MCF 10A (cell line): Measurements from ENCODE around the gene RANGRF. TPM values are rescaled to one million over a fixed set of nuclear protein-coding genes. Genes with fewer than 3 reads are reported as not detected.

Experiments
- BruUV-seq: library from RNA; stranded (reverse); fragments of 400-500 nt; replicated peaks from 2 replicates; lab custom pipeline; 2021; lab: Mats Ljungman, UMichigan
- CTCF ChIA-PET: fragments of 300-600 bp; sonication (Branson Sonifier 250); formaldehyde crosslinking; extraction: SDS; loops from one replicate; lab custom pipeline; 2021; ENCODE audit warnings: antibody characterized with exemption, inconsistent platforms; lab: Yijun Ruan, JAX
- POLR2A ChIA-PET: fragments of 300-600, 350-650 bp; sonication (Branson Sonifier 250); formaldehyde crosslinking; extraction: SDS; loops from one replicate; lab custom pipeline; 2020; ENCODE audit warnings: antibody characterized with exemption, inconsistent platforms; lab: Yijun Ruan, JAX
- DNase-seq: peaks from one replicate; pipeline ENCODE4 v3.0.0-alpha.2; 2018; ENCODE audit not compliant: unreplicated experiment
- H3K27ac Mint-ChIP-seq: one replicate; pipeline ENCODE4 v1.8.0; 2022; ENCODE audit warnings: mild to moderate bottlenecking, low read depth, mixed read lengths; ENCODE audit not compliant: unreplicated experiment
- H3K27me3 Mint-ChIP-seq: one replicate; pipeline ENCODE4 v1.8.0; 2022; ENCODE audit warnings: mixed read lengths; ENCODE audit not compliant: insufficient read depth, unreplicated experiment
- H3K36me3 Mint-ChIP-seq: one replicate; pipeline ENCODE4 v1.8.0; 2022; ENCODE audit warnings: mild to moderate bottlenecking, moderate library complexity, mixed read lengths; ENCODE audit not compliant: insufficient read depth, unreplicated experiment
- H3K4me1 Mint-ChIP-seq: one replicate; pipeline ENCODE4 v1.8.0; 2022; ENCODE audit warnings: mixed read lengths; ENCODE audit not compliant: insufficient read depth, unreplicated experiment
- H3K4me3 Mint-ChIP-seq: one replicate; pipeline ENCODE4 v1.8.0; 2022; ENCODE audit warnings: mild to moderate bottlenecking, moderate library complexity, mixed read lengths; ENCODE audit not compliant: unreplicated experiment
- H3K9me3 Mint-ChIP-seq: one replicate; pipeline ENCODE4 v1.8.0; 2022; ENCODE audit warnings: mixed read lengths; ENCODE audit not compliant: unreplicated experiment
- intact Hi-C: fragments of 100-400 bp; cut with micrococcal nuclease; formaldehyde crosslinking; loops from 2 replicates; pipeline ENCODE4 v1.14.1; 2022
- total RNA-seq: library from RNA; stranded (reverse); gene quantifications from 2 replicates; pipeline ENCODE4 v1.2.3, GENCODE V29; 2022
- TF ChIP-seq, protein P1 (sequence below): fragments of 200-600 bp; IDR thresholded peaks from one replicate; pipeline ENCODE4 v1.8.0; 2022; ENCODE audit warnings: antibody characterized with exemption, mild to moderate bottlenecking; ENCODE audit not compliant: unreplicated experiment

The RANGRF gene
- total RNA-seq, 1 experiment from 2014 or later, result 38.6 TPM

DNA sequence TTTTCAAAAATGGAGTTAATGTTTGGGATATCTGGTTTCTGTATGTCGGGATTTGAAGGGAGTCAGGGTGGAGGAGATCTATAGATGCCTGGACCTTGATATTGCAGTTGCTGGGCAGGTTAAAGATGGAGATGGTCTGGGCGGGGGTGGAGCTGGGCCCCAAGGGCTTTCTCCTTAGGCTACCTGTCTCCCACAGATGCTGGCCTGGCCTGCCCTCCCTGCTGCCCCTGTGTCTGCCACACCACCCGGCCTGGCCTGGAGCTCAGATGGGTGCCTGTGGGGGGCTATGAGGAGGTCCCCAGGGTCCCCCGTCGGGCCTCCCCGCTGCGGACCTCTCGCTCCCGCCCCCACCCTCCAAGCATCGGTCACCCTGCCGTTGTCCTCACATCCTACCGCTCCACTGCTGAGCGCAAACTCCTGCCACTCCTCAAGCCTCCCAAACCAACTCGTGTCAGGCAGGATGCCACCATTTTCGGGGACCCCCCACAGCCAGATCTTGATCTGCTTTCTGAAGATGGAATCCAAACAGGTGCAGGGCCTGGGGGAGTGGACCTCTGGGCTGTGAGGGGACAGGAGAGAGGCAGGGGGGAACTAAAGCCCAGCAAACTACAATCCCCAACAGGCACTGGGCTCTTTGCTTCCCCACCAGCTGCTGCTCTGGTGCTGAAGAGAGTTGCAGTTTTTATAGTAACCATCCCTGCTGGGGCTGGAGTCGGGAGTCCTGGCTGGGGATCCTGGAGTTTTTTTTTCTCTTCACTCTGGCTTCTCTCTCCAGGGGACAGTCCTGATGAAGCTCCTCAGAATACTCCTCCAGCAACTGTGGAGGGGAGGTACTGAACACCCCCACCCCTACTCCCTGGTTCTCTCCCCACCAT, 24.5 kb downstream of the RANGRF start:
- H3K36me3 Mint-ChIP-seq, result no peaks in the 10 kb centered on the region
- no peak overlapping the region for H3K27ac Mint-ChIP-seq
- peaks cover 5% of the 10 kb centered on the region for H3K4me1 Mint-ChIP-seq
- DNase-seq, result no peak
- POLR2A ChIA-PET, result no interaction called here
- CTCF ChIA-PET, result interaction anchor here (0.7 to 1.4 kb wide), 3 partner anchors 8 to 13 kb away, joined by 3 to 5 read pairs (median 4); no protein-coding TSS in a partner anchor
- TF ChIP-seq, protein P1, sequence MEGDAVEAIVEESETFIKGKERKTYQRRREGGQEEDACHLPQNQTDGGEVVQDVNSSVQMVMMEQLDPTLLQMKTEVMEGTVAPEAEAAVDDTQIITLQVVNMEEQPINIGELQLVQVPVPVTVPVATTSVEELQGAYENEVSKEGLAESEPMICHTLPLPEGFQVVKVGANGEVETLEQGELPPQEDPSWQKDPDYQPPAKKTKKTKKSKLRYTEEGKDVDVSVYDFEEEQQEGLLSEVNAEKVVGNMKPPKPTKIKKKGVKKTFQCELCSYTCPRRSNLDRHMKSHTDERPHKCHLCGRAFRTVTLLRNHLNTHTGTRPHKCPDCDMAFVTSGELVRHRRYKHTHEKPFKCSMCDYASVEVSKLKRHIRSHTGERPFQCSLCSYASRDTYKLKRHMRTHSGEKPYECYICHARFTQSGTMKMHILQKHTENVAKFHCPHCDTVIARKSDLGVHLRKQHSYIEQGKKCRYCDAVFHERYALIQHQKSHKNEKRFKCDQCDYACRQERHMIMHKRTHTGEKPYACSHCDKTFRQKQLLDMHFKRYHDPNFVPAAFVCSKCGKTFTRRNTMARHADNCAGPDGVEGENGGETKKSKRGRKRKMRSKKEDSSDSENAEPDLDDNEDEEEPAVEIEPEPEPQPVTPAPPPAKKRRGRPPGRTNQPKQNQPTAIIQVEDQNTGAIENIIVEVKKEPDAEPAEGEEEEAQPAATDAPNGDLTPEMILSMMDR, result no peak
- intact Hi-C loops, result no loop called here
- BruUV-seq, result no TSS peak
- H3K27me3 Mint-ChIP-seq, result peaks cover 52% of the 10 kb centered on the region
- no peak overlapping the region for H3K4me3 Mint-ChIP-seq
- no peaks in the 10 kb centered on the region for H3K9me3 Mint-ChIP-seq

DNA sequence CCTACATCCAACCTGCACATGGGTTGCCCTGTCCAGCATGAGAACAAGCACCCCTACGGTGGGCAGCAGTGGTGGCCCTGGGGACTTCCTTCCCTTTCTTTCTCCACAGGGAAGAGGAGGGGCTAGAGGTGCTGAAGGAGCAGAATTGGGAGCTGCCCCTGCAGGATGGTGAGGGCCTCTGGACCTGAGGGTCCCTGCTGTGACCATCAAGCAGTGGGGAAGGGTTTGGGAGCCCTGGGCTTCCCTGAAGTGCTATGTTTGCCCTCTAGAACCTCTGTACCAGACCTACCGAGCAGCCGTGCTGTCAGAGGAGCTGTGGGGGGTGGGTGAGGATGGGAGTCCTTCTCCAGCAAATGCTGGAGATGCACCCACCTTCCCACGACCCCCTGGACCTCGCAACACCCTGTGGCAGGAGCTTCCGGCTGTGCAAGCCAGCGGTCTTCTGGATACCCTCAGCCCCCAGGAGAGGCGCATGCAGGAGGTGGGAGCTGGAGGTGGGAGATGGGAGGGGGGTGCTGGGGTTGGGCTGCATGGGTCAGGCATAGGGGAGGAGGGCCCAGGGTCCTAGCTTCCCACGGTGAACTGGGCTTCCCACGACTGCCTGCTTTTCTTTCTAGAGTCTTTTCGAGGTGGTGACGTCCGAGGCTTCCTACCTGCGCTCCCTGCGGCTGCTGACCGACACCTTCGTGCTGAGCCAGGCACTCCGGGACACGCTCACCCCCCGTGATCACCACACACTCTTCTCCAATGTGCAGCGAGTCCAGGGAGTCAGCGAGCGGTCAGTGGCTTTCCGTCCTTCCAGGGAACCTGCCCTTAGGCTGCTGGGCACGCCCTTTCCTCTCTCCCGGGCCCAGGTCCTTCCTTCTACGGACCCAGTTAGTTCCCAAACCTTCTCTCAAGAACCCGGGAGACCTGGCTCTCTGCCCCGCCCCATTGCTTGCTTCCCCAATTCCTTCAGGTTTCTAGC, 26.6 kb downstream of the RANGRF start:
- no peak overlapping the region for H3K4me3 Mint-ChIP-seq
- peaks cover 5% of the 10 kb centered on the region for H3K4me1 Mint-ChIP-seq
- TF ChIP-seq, protein P1, result no peak
- peaks cover 2% of the 10 kb centered on the region for H3K9me3 Mint-ChIP-seq
- POLR2A ChIA-PET, result interaction anchor here (0.9 kb wide), 1 partner anchor 15 kb away, joined by 4 read pairs; no protein-coding TSS in a partner anchor
- no TSS peak for BruUV-seq
- CTCF ChIA-PET, result interaction anchor here (0.6 to 0.9 kb wide), 2 partner anchors 14 to 228 kb away, joined by 3 to 4 read pairs; no protein-coding TSS in a partner anchor
- no peak for DNase-seq
- intact Hi-C loops, result no loop called here
- no peaks in the 10 kb centered on the region for H3K36me3 Mint-ChIP-seq
- H3K27ac Mint-ChIP-seq, result no peak overlapping the region
- peaks cover 56% of the 10 kb centered on the region for H3K27me3 Mint-ChIP-seq

DNA sequence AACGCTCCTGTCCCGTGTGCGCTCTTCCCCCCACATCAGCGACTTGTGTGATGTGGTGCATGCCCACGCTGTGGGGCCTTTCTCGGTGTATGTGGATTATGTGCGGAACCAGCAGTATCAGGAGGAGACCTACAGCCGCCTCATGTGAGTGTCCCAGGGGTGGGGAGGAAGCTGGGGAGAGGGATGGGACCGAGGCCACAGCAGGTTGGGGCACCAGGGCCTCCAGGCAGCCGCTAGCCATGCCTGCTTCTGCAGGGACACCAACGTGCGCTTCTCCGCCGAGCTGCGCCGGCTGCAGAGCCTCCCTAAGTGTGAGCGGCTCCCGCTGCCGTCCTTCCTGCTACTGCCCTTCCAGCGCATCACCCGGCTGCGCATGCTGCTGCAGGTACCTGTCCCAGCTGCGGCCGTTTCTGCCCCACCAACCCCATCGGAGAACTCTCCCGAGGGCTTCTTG, 27.3 kb downstream of the RANGRF start:
- Mint-ChIP-seq H3K4me1 (peaks cover 5% of the 10 kb centered on the region), H3K27ac (no peak overlapping the region), H3K27me3 (peaks cover 63% of the 10 kb centered on the region), H3K9me3 (peaks cover 6% of the 10 kb centered on the region), H3K4me3 (no peak overlapping the region), H3K36me3 (no peaks in the 10 kb centered on the region)
- DNase-seq, result no peak
- TF ChIP-seq, protein P1, result no peak
- intact Hi-C loops, result no loop called here
- POLR2A ChIA-PET, result no interaction called here
- no TSS peak for BruUV-seq
- CTCF ChIA-PET, result interaction anchor here (0.6 to 0.9 kb wide), 2 partner anchors 15 to 46 kb away, joined by 3 to 4 read pairs; no protein-coding TSS in a partner anchor
